GM18520 (cell line): Measurements from ENCODE around the gene PPID.
"Not testable (repeated sequence)": the region's sequence is repeated elsewhere in the genome, so short reads cannot be mapped to it uniquely, and the experiment has no call there.

ENCODE experiments used
- ATAC-seq: cut with Tn5 transposase; IDR thresholded peaks from one replicate; pipeline ENCODE4 v1.9.1; 2021; ENCODE audit not compliant: unreplicated experiment

The PPID gene

DNA sequence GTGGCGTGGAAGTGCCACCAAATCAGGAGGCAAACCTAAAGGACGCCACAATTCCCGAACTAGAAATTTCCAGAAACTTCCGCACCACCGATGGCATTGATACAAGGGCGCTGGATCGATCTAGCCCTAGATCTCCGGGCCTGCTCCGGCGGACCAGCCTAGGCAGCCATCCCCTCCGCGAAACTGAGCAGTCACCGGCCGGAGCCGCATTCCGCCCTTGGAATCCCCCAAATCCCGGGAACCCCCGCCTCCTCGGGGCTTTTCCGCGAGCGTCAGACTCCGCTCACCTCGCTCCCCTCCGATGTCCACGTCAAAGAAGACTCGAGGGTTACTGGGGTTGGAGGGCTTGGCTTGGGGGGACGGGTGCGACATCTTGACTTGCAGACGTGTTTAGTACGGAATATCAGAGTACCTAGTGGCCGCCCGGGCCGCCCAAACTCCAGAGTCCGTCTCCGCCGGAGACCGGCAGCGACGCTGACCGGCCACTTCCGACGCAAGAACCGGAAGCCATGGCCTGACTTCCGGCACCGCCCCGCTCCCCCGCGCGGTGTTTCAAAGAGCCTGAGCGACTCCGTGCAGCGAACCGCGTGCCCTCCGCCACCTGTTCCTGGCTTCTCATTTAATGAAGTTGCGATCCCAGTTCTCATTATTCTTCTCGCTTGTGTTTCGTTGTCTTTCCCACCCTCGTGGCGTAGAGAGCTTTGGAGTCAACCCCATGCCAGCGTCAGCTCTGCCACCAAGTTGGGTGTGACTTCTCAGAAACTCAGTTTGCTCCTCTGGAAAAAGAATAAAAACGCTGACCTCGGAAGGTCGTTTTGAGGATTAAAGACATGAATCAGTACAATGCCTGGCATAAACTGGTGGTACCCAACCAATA lies at the start of gene PPID:
PPID (minus strand) TSS at position 480 of the 877 bp plus-strand sequence; CDS start at position 372, 108 bp downstream.
- peak; percentile 93 for ATAC-seq

DNA sequence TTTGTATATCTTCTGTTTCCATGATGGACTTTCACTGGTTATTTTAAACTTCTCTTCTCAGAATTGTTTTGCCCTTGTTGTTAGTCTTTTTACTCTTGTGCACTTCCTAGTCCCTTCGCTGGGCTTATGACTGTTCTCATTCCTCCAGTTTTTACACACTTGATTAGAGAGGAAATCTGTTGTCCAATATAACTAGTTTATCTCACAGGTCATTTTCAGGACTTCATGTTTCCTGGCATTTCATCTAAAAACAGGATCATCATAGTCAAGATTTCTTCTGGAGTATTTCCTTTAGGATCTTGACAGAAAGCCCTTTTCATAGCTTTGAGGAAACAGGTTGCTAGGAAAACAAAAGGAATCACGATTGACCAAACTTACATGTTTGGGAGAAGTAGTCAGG lies 48.6 kb upstream of the PPID start:
- no peak for ATAC-seq

DNA sequence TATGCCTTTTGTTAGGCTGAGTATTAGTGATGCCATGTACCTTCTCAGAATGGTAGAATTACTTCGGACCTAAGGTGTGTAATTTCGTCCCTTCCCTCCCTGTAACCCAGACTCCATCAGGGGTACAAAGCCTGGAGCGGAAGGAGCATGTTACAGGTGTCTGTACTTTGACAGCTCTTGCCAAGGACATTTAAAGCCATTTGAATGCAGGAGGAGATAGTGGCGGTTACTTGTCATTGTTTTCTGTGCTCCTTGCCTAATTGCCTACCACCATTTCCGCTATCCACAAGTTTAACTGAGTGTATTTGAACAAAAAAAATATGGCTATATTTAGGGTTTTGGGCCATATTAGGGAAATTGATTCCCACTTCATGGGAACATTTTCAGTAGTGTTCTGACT lies 47.5 kb upstream of the PPID start:
- no peak for ATAC-seq

DNA sequence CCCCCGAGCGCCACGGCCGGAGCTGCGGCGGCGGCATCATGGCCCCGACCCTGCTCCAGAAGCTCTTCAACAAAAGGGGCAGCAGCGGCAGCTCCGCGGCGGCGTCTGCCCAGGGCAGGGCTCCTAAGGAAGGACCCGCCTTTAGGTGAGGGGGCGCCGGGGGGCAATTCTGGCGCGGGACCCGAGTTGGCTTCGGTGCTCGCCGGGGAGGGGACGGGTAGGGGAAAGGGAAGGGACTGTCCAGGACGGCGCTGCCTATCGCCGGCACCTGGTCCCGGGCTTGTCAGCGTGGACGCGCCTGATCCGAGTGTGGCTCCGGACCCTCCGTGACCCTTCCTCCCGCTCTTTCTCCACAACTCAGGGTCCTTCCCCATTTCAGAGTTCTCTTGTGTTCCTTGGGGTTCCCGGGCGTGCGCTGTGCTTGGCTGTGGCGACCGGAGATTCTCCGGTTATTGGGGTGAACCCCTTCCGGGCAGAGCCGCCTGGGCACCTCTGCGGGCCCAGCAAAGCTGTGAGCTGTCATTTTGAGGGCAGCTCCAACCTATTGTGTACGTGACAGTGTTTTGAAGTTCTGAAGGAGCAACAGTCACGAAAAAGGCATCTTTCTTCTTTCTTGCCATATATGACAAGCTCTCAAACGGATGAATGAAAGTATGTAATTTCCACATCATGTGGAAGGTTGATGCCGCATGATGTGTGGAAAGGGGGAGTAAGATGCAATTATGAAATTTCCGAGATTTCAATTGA lies 46.2 kb upstream of the PPID start:
- peak; percentile 12 for ATAC-seq

DNA sequence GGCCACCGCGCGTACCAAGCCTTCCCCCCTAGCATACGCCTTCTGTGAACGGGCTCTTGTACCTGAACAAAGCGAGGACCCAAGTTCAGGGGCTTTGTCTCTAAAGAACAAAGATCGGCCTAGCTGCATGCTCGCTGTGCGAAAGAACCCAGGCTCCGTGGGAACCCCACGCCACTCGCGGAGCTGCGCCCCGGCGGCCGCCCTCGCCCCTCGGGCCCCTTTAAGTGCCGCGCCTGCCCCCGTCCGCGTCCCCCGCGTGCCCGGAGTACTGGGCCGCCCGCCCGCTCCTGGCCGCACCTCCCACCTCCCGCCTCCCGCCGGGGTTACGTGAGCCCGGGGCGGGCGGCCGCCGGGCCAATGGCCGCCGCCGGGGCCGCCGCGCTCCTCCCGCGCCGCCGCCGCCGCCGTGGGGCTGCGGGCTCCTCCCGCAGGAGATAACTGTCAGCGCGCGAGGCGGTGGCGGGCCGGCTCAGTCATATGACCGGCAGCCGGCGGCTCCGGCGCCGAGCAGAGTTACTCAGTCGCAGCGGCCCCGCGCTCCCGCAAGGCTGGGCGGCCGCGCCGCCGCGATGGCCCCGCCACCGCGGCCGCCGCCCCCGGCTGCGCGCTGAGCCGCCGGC lies 45.5 kb upstream of the PPID start, which contains the start of gene FNIP2:
FNIP2 (plus strand) TSS at position 472 of the 620 bp plus-strand sequence. CDS start 187 bp downstream, outside the sequence.
- peak; percentile 71 for ATAC-seq

DNA sequence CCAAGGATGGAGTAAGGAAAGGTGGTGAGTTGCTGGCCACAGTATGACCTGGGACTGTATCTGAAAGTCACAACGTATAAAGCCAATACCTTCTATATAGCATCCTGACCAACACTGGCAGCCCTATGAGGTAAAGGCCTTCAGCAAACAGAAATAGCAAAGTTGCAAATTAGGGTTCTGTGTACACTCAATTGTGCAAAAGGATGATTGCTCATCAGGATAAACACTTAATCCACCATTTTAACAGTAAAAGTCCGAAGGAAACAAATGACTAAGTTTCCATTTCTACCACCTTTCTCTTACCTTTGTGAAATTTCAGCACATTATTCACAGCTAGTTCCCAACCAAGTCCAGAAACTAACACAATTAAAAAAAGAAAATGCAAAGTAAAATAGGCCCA lies 44.3 kb upstream of the PPID start:
- ATAC-seq, result no peak

DNA sequence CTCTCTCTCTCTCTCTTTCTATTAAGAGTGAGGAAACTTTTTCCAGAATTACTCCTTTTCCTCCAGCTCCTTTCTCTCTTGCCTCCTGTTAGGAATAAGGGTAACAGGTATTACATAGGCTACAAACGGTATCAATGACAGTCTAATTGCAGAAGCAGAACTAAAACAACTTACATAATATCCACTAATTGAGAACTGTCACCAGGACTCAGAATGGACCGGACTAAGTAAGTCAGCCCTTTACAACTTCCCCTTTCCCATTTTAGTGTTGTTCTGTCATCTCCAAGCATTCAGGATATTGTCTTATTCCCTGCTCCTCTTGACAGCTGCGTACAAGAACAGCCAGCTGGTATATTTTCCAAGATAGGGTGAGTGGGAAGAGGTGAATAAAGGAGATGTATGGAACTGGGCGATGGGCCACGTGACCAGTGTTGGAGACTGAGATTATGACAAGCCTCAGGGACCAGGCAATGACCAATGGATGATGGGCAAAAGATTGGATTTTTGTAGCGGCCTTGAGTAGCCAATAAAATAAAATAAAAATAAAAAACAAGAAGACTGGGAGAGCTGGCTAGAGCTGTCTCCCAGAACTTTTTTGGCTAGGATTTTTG lies 43.3 kb upstream of the PPID start:
- ATAC-seq, result no peak

DNA sequence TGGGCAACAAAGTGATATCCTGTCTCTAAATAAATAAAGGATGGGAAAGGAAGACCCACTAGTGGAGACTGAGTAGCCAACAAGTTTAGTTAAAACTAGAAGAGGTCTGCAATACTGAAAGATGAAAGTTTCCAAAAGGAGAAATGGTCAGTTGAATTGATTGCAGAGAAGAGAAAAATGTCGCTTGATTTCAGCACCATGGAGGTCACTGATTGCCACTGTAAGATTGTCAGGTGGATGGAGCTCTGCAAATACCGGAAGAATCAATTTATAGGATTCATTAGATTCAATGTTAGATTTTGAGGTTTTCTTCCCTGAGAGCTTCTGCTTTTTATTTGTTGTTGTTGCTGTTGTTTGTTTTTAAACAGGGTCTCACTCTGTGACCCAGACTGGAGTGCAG lies 40.3 kb upstream of the PPID start:
- ATAC-seq, result no peak

DNA sequence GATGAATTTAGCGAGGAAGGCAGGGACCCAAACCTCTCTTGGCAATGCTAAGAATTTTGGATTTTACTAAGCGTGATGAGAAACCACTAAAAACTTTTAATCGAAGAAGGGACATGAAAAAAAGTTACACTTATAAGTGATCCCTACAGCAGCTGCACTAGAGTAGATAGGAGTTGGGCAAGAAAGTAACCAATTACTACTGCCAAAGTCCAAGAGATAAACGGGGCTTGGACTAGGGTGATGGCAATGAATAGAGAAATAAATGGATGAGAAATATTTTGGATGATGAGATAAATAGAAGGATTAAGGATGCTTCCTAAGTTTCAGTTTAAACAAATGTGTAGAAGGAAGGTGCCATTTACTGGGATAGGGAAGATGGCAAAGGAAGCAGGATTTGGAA lies 39.4 kb upstream of the PPID start:
- no peak for ATAC-seq

DNA sequence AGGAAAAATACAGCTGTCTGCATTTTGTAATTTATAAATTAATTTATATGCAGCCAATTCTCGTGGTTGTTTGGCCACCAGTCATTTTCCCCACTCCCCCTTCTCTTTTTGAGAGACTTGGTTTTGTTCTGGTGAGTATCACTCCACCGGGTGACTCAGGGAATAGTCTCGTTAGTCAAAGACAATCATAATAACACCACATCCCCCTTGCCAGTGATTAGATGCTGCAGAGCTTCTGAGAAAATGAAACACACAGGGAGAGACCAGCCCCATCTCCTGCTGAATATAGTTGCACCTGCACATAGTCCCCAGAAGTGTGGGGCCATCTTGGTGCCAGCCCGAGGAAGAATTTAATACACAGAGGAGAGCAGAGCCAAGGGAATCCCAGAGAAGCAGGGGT lies 37.7 kb upstream of the PPID start:
- ATAC-seq, result no peak

DNA sequence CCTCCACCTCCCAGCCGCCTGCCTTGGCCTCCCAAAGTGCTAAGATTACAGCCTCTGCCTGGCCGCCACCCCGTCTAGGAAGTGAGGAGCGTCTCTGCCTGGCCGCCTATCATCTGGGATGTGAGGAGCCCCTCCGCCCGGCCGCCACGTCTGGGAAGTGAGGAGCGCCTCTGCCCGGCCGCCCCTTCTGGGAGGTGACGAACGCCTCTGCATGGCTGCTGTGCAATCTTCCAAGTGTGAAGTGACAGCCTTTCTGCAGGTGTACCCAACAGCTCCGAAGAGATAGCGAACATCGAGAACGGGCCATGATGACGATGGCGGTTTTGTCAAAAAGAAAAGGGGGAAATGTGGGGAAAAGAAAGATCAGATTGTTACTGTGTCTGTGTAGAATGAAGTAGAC lies 36.3 kb upstream of the PPID start:
- ATAC-seq, result not testable (repeated sequence)

DNA sequence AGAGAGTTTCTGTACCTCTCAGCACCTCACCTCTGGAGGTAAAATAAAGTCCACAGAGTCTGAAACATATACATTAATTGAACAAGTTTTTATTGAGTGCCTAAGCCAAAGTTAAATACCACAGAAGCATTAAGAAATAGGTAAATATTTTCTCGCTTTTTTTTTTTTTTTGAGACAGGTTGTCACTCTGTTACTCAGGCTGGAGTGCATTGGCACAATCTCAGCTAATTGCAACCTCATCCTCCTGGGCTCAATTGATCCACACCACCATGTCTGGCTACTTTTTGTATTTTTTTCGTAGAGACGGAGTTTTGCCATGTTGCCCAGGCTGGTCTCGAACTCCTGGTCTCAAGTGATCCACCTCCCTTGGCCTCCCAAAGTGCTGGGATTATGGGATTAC lies 35.5 kb upstream of the PPID start:
- ATAC-seq, result no peak

DNA sequence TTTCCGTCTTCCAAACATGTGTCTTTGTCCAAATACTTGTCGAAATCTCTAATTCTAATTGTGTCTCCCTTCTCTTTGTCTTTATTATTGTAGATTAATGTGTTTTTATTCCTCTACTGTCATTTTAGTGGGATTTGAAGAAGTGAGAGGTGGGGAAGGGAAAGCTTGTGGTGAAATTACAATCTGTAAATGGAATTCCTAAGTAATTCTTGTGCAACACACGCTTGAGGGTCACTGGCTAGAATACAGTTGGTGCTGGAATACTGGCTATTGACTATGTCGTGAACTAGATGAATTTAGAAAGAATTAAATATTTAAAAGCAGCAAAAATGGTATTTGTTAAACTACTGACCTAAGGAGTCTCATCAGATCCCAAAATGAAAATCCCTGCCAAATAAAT lies 34.9 kb upstream of the PPID start:
- no peak for ATAC-seq

DNA sequence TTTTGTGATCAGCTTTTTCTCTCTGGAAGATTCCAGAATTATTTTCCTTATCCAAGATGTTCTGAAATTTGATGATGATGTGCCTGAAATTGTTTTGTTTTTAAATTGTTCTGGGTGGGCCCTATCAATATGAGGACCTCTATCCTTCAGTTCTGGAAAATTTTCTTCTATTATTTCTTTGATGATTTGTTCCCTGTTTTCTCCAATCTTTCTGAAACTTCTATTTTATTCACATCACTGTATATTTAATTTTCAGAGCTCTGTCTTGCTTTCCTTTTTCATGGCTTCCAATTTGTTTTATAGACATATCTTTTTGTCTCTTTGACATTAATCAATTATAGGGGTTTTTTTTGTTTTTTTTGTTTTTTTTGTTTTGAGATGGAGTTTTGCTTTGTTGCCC lies 33.4 kb upstream of the PPID start:
- ATAC-seq, result no peak

DNA sequence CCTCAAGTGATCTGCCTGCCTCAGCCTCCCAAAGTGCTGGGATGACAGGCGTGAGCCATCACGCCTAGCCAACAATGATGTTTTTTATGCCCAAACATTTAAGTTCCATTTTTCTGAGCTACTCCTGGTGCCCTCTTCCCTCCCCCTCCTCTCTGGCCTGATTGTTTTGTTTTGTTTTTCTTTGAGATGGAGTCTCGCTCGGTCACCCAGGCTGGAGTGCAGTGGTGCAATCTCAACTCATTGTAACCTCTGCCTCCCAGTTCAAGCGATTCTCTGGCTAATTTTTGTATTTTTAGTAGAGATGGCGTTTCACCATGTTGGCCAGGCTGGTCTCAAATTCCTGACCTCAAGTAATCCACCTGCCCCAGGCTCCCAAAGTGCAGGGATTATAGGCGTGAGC lies 32.6 kb upstream of the PPID start:
- not testable (repeated sequence) for ATAC-seq

DNA sequence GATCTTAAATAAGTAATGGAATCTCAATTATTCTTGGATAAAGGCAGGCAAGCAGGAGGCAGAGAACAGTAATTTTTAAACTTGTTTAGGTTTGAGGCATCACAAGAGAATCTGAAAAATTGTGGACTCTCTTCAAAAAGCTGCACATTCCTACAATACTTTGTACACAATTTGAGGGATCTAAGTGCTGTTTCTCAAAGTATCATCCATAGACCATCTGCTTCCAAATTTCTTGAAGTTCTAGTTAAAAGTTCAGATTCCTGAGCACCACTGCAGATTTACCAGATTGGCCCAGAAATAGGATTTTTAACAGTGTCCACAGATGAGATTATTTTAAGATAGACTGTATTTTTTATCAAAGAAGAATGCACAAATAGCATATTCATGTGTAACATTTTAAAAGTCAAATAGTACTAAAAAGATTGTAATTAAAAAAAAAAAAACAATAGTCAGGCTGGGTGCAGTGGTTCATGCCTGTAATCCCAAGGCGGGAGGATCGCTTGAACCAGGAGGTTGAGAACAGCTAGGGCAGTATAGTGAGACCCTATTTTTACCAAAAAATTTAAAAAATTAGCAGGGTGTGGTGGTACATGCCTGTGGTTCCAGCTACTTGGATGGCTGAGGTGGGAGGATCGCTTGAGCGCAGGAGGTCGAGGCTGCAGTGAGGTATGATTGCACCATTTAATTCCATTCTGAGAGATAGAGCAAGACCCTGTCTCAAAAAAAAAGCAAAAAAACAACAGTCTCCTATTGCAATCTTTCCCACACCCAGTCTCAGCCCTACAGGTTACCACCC lies 31.4 kb upstream of the PPID start:
- ATAC-seq, result no peak

DNA sequence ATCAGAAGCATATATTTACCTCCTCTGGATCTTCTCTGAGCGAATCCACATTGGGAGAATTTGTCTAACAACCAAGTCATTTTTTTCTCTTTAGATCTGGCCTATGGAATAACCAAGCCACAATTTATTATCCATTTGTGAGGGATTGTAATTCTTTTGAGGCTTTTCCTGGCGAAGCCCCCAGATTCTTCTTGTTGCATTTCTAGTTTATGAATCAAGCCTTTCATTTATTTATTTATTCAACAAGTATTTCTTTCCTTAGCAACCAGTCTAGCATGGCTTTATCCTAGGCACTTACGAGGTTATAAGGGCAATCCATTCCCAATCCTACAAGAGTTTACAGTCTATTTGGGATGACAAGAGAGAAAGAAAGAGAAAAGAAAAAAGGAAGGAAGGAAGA lies 27.2 kb upstream of the PPID start:
- no peak for ATAC-seq

DNA sequence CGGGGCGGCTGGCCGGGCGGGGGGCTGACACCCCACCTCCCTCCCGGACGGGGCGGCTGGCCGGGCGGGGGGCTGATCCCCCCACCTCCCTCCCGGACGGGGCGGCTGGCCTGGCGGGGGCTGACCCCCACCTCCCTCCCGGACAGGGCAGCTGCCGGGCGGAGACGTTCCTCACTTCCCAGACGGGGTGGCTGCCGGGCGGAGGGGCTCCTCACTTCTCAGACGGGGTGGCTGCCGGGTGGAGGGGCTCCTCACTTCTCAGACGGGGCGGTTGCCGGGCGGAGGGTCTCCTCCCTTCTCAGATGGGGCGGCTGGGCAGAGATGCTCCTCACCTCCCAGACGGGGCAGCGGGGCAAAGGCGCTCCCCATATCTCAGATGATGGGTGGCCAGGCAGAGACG lies 23.3 kb upstream of the PPID start:
- ATAC-seq, result not testable (repeated sequence)

DNA sequence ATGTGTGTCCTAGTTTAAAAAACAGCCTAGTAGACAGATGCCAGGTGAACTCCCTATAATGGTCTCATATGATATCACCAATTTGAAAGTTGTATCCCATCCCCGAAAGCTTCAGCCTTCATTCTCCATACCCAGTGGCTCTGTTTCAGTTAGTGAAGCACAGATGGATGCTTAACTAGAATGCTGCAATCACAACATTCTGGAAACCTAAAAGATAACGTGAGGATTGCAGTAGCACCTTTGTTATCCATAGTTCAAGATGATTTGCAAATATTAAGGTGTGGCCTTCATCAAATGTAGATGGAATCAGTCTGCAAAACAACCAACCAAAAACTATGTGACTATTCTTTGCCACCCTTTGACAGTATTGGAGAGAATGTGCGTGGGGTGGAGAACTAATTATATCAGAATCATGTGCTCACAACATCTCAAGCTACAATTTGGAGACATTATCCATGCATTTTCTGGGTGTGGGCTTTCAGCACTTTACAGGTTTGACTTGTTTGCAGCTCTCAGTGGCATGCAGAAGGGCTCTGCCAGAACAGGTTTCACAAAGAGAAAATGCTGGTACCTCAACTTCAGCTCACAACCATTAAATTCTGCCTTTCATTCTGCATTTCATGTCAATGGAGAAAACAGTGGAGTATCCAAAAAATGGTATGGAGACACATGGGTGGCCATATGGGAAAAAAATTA lies 18.3 kb upstream of the PPID start:
- ATAC-seq, result no peak

DNA sequence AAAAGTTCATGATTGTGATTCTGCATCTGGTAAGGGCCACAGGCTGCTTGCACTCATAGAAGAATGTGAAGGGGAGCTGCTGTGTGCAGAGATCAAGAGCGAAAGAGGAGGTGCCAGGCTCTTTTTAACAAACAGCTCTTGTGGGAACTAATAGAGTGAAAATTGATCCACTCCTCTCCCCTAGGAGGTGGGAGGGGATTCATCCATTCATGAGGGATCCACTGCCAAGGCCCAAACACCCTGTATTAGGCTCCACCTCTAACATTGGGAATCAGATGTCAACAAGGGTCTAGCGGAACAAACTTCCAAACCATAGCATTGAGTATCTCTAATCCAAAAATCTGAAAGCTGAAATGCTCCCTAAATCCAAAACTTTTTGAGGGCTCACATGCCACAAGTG lies 16.4 kb upstream of the PPID start:
- no peak for ATAC-seq
